ENCODE results near the gene KCNE4.

Gene KCNE4

DNA sequence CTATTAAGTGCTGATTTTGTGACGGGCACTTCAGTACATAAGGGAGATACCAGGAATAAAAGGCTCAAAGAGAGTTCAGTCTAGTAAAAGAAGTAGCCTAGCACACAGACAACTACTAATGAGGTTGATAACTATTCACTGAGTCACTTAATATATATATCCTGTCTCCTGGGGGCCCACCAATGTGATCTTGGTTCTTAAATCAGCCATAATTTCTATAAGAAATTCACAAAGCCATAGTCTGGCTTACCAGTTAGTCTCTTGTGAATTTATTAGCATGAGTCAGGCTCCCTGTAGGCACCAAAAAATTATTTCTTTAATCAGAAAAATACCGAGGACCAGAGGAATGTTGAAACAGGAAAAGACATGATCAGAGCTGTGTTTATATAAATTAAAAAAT is 10.4 kb downstream of the KCNE4 start:
- no peaks in the 10 kb centered on the region for H3K9me3 ChIP-seq
- no peaks in the 10 kb centered on the region for H3K27me3 ChIP-seq
- peaks cover 0 to 20% (median 3%) of the 10 kb centered on the region in 4 donors for H3K4me1 ChIP-seq
- intact Hi-C loops (cut with DNase I; ENCODE audit: low total_unique reads): no loop called here
- no peak for TF ChIP-seq CTCF (IDR thresholded peaks at IDR 0.05)
- H3K4me3 ChIP-seq: no peak overlapping the region
- H3K27ac ChIP-seq: peak overlapping the region; percentile 14 to 37
- DNase-seq: no peak
- no peaks in the 10 kb centered on the region for H3K36me3 ChIP-seq

GRCh38 chr2:223065107-223065506 is 13.1 kb downstream of the KCNE4 start:
- no peak for TF ChIP-seq CTCF (IDR thresholded peaks at IDR 0.05)
- no peak overlapping the region for H3K27ac ChIP-seq
- intact Hi-C loops (cut with DNase I; ENCODE audit: low total_unique reads): no loop called here

GRCh38 chr2:223066721-223067120 is 14.7 kb downstream of the KCNE4 start:
- H3K27ac ChIP-seq: no peak overlapping the region
- intact Hi-C loops (cut with DNase I; ENCODE audit: low total_unique reads): no loop called here
- no peaks in the 10 kb centered on the region for H3K36me3 ChIP-seq
- H3K9me3 ChIP-seq: no peaks in the 10 kb centered on the region
- no peak for TF ChIP-seq CTCF (IDR thresholded peaks at IDR 0.05)
- H3K4me1 ChIP-seq: peaks cover 0 to 17% (median 0%) of the 10 kb centered on the region in 4 donors
- DNase-seq: no peak
- no peaks in the 10 kb centered on the region for H3K27me3 ChIP-seq
- H3K4me3 ChIP-seq: no peak overlapping the region

More at GRCh38 chr2:223065107-223065506, 13.1 kb downstream of the KCNE4 start:
- H3K9me3 ChIP-seq: no peaks in the 10 kb centered on the region
- H3K36me3 ChIP-seq: no peaks in the 10 kb centered on the region
- no peak overlapping the region for H3K4me3 ChIP-seq
- H3K4me1 ChIP-seq: peaks cover 0 to 17% (median 0%) of the 10 kb centered on the region in 4 donors
- H3K27me3 ChIP-seq: no peaks in the 10 kb centered on the region
- DNase-seq: no peak

DNA sequence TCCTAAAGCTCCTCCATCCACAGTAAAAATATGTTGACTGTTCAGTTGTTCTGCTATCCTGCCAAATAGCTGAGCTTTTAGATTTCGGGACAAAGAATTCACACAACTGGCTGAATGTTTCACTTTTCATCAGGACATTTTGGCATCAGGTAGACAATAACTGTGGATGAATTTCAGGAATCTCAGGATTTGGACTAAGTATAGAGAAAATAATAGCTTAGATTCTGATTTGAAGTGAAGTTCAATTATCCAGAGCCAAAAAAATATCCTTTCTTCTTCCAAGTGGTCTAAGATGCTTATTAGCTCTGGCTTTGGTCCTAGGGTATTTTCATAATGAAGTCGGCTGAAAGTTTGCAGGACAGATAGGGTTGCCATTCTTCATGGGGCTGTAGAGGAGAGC is 16.1 kb downstream of the KCNE4 start:
- peak overlapping the region in 1 of 2 donors; percentile 13 for H3K27ac ChIP-seq
- H3K36me3 ChIP-seq: no peaks in the 10 kb centered on the region
- DNase-seq: no peak
- no peaks in the 10 kb centered on the region for H3K9me3 ChIP-seq
- H3K27me3 ChIP-seq: no peaks in the 10 kb centered on the region
- H3K4me3 ChIP-seq: no peak overlapping the region
- intact Hi-C loops (cut with DNase I; ENCODE audit: low total_unique reads): no loop called here
- TF ChIP-seq CTCF (IDR thresholded peaks at IDR 0.05): no peak
- peaks cover 0 to 6% (median 0%) of the 10 kb centered on the region in 4 donors for H3K4me1 ChIP-seq

DNA sequence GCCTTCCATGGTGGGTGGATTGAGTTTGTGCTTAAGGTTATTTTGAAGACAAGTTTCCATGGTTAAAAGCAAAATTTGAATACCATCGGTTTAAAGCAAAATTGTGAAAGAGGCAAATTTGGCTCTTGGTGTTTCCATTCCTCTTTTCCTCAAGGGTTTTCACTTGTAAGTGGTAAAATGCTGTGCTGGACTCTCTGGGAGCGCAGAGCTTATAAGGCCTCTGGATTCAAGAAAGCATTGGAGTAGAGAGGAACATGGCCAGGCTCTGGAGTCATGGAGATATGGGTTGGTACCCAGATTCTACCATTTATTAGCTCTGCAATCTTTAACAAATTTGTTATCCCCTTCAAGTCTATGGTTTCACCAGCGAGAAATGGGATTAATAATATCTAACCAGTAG is 17.5 kb downstream of the KCNE4 start:
- Histone ChIP-seq H3K36me3 (no peaks in the 10 kb centered on the region), H3K27me3 (no peaks in the 10 kb centered on the region), H3K9me3 (no peaks in the 10 kb centered on the region), H3K4me1 (peaks cover 0 to 6% (median 0%) of the 10 kb centered on the region in 4 donors), H3K4me3 (no peak overlapping the region), H3K27ac (no peak overlapping the region)
- intact Hi-C loops (cut with DNase I; ENCODE audit: low total_unique reads): no loop called here
- DNase-seq: no peak
- TF ChIP-seq CTCF (IDR thresholded peaks at IDR 0.05): no peak

GRCh38 chr2:223069988-223070387 is 18.0 kb downstream of the KCNE4 start:
- no peak for DNase-seq
- Histone ChIP-seq H3K4me1 (peaks cover 0 to 6% (median 0%) of the 10 kb centered on the region in 4 donors), H3K36me3 (no peaks in the 10 kb centered on the region), H3K9me3 (no peaks in the 10 kb centered on the region), H3K4me3 (no peak overlapping the region), H3K27ac (no peak overlapping the region), H3K27me3 (no peaks in the 10 kb centered on the region)
- intact Hi-C loops (cut with DNase I; ENCODE audit: low total_unique reads): no loop called here
- TF ChIP-seq CTCF (IDR thresholded peaks at IDR 0.05): no peak

All from tibial artery (tissue), 4 donors.